Activated naive CD4-positive, alpha-beta T cell treated with Interleukin-2 at 50 U/mL for 16 hours (primary cell): ENCODE results near the gene ZNF892.
"Not testable (repeated sequence)": the region's sequence is repeated elsewhere in the genome, so short reads cannot be mapped to it uniquely, and the experiment has no call there.

Experiments used
- DNase-seq: peaks from one replicate; pipeline ENCODE4 v3.0.0-alpha.2; 2020

Gene ZNF892

DNA sequence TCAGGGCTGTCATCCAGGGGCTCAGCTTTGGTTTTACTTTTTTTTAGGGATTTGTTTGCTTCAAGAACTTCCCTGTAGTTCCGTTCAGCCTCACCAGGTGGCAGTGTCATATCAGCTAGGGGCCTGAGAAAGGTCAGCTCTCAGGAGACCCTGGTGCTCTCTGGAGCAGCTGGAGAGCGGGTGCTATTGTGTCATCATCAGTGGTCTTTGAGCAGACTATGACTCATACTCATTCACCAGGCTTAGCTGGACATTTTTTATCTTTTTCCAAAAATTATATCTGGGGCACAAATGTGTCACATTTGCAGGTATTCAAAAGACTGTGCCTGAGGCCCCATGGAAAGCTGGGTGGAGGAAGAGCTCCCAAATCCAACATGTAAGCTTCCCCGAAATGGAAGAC, 24.4 kb downstream of the ZNF892 start:
- DNase-seq = peak; percentile 6

DNA sequence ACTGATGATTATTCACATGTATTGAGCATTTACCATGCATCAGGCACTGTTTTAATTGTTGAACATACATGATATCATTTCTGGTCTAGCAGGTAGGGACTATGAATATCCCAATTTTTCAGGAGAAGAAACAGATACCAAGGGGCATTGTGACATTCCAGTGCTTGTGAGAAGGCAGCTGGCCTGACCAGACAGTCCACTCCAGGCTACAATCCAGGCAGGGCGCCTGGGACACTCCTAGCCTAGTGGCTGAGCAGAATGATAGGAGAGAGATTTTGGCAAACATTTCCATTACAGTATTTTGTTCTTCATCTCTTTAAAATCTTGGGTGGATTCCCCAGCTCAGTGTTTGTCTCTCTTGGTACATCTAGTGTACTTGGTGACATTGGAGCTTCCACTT, 24.9 kb downstream of the ZNF892 start:
- no peak for DNase-seq

DNA sequence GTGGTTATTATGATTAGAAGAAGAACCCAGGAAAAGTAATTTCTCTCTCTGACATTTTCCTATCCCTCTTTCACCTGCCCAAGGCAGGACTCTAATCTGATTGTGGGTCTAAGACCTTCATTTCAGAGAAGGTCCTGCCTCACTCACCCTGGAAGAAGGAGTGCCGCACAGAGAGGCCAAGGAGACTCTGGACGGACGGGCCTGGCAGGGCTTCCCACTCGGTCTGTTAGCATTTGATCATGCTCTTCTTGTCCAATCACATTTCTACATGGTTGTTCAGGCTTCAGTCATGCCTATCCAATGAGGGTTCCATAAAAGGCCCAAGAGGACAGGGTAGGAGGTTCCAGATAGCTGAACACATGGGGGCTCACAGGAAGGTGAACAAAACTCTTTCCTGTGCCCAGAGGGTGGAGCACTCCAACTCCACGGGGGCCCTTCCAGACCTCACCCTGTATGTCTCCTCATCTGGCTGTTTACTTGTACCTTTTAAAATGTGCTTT, 27.0 kb downstream of the ZNF892 start:
- no peak for DNase-seq

DNA sequence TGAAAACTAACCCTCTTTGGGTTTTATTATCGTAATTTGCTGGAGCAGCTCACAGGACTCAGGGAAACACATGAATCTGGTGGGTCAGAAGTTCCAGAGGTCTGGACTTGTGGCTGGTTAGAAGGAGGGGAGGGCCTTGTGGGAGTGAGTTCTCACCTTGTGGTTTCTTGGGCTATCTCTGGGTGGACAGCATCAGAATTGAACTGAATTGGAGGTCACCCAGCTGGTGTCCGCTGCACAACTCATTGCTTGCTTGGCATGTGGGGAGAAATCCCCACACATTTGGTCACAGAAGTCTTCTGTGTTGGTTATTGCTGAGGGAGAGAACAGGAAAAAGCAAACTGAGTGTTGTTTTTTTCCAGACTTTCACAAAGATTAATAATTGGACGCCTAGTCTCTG, 27.5 kb downstream of the ZNF892 start:
- no peak for DNase-seq

DNA sequence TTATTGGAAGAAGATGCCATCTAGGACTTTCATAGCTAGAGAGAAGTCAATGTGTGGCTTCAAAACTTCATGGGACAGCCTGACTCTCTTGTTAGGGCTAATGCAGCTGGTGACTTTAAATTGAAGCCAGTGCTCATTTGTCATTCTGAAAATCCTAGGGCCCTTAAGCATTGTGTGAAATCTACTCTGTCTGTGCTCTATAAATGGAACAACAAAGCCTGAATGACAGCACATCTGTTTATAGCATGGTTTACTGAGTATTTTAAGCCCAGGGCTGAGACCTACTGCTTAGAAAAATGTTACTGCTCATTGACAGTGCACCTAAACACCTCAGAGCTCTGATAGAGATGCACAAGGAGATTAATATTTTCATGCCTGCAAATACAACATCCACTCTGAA, 30.8 kb downstream of the ZNF892 start:
- no peak for DNase-seq

DNA sequence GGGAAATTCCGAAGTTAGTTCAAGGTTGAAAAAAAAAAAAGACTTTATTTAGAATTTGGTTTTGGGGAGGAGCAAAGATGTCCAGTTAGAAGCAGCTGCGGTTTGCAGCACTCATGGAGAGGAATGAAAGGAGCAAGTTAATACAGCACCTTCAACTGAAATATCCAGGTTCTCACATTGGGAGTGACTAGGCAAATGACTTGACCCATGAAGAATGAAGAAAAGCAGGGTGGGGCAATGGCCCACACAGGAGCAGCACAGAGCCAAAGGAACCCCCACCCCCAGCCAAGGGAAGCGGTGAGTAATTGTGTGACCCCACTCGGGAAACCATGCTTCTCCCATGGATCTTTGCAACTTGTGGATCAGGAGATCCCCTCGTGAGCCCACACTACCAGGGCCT, 32.8 kb downstream of the ZNF892 start:
- no peak for DNase-seq

DNA sequence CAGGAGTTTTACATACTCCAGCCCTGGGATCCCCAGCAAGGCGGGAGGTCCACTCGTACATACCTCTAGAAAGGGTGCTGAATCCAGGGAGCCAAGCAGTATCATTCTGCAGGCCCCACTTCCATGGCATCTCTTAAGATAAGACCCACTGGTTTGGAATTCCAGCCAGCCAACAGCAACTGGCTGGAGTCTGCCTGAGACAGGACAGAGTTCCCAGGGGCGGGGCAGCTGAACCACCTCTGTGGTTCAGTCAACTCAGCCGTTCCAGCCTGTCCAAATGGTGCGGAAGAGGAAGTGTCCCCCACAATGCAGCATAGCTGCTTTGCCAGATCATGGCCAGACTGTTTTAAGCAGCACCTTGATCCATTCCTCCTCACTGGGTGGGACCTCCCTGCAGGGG, 33.2 kb downstream of the ZNF892 start:
- no peak for DNase-seq

DNA sequence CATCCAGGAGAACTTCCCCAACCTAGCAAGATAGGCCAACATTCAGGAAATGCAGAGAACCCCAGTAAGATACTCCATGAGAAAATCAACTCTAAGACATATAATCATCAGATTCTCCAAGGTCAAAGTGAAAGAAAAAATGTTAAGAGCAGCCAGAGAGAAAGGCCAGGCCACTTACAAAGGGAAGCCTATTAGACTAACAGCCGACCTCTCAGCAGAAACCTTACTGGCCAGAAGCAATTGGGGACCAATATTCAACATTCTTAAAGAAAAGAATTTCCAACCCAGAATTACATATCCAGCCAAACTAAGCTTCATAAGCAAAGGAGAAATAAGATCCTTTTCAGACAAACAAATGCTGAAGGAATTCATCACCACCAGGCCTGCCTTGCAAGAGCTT, 34.8 kb downstream of the ZNF892 start:
- not testable (repeated sequence) for DNase-seq
